Measurements from ENCODE around the gene KRTAP10-12. TPM values are rescaled to one million over a fixed set of nuclear protein-coding genes. Genes with fewer than 3 reads are reported as not detected.
A peak's percentile ranks its signal among the peaks of the same experiment; 100 is the strongest.

Gene KRTAP10-12
- total RNA-seq, 1 experiment from 2014 or later = not detected

- TF ChIP-seq, protein P1, sequence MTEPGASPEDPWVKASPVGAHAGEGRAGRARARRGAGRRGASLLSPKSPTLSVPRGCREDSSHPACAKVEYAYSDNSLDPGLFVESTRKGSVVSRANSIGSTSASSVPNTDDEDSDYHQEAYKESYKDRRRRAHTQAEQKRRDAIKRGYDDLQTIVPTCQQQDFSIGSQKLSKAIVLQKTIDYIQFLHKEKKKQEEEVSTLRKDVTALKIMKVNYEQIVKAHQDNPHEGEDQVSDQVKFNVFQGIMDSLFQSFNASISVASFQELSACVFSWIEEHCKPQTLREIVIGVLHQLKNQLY (CRISPR knock-in tag; IDR thresholded peaks at IDR 0.05) = no peak
- TF ChIP-seq IRF1 (CRISPR knock-in tag; IDR thresholded peaks at IDR 0.05) (no peak), NFE2L1 (CRISPR knock-in tag; IDR thresholded peaks at IDR 0.05) (no peak)
Observed at GRCh38 chr21:44704636-44705001, 7.6 kb downstream of the KRTAP10-12 start (continued).

- POLR2A ChIA-PET = no interaction called here
- ATAC-seq (no peak), DNase-seq (ENCODE audit: low spot score) (no peak)
- peak overlapping the region; percentile 100 for H3K27ac Mint-ChIP-seq
- peak overlapping the region; percentile 75 for H3K4me3 Mint-ChIP-seq
- peaks cover 56% of the 10 kb centered on the region for H3K27me3 Mint-ChIP-seq (ENCODE audit: low read depth)
- no peaks in the 10 kb centered on the region for H3K9me3 Mint-ChIP-seq
- CTCF ChIA-PET = interaction anchor here (1.0 to 1.1 kb wide), 3 partner anchors 9 to 87 kb away, joined by 3 to 6 read pairs (median 4); partner anchors contain the start of gene KRTAP10-12
- peaks cover 81% of the 10 kb centered on the region for H3K4me1 Mint-ChIP-seq
- no peaks in the 10 kb centered on the region for H3K36me3 Mint-ChIP-seq
- TF ChIP-seq, protein P2, sequence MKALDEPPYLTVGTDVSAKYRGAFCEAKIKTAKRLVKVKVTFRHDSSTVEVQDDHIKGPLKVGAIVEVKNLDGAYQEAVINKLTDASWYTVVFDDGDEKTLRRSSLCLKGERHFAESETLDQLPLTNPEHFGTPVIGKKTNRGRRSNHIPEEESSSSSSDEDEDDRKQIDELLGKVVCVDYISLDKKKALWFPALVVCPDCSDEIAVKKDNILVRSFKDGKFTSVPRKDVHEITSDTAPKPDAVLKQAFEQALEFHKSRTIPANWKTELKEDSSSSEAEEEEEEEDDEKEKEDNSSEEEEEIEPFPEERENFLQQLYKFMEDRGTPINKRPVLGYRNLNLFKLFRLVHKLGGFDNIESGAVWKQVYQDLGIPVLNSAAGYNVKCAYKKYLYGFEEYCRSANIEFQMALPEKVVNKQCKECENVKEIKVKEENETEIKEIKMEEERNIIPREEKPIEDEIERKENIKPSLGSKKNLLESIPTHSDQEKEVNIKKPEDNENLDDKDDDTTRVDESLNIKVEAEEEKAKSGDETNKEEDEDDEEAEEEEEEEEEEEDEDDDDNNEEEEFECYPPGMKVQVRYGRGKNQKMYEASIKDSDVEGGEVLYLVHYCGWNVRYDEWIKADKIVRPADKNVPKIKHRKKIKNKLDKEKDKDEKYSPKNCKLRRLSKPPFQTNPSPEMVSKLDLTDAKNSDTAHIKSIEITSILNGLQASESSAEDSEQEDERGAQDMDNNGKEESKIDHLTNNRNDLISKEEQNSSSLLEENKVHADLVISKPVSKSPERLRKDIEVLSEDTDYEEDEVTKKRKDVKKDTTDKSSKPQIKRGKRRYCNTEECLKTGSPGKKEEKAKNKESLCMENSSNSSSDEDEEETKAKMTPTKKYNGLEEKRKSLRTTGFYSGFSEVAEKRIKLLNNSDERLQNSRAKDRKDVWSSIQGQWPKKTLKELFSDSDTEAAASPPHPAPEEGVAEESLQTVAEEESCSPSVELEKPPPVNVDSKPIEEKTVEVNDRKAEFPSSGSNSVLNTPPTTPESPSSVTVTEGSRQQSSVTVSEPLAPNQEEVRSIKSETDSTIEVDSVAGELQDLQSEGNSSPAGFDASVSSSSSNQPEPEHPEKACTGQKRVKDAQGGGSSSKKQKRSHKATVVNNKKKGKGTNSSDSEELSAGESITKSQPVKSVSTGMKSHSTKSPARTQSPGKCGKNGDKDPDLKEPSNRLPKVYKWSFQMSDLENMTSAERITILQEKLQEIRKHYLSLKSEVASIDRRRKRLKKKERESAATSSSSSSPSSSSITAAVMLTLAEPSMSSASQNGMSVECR (CRISPR knock-in tag; IDR thresholded peaks at IDR 0.05; ENCODE audit: borderline replicate concordance) = no peak
- TF ChIP-seq MXD4 (CRISPR knock-in tag; IDR thresholded peaks at IDR 0.05; ENCODE audit: borderline replicate concordance) (no peak), HMGA2 (CRISPR knock-in tag; IDR thresholded peaks at IDR 0.05) (no peak), NFATC4 (CRISPR knock-in tag; IDR thresholded peaks at IDR 0.05) (no peak), KAT7 (CRISPR knock-in tag; IDR thresholded peaks at IDR 0.05; ENCODE audit: borderline replicate concordance) (no peak), ZBTB21 (CRISPR knock-in tag; IDR thresholded peaks at IDR 0.05; ENCODE audit: borderline replicate concordance) (no peak; the same call in 1 of the 2 replicates), RORB (CRISPR knock-in tag; IDR thresholded peaks at IDR 0.05) (no peak), USF2 (CRISPR knock-in tag; IDR thresholded peaks at IDR 0.05) (no peak; the same call in 1 of the 2 replicates), PREB (CRISPR knock-in tag; IDR thresholded peaks at IDR 0.05; ENCODE audit: borderline replicate concordance) (no peak), ETV6 (CRISPR knock-in tag; IDR thresholded peaks at IDR 0.05) (no peak), JAZF1 (CRISPR knock-in tag; IDR thresholded peaks at IDR 0.05) (no peak), ZNF219 (CRISPR knock-in tag; IDR thresholded peaks at IDR 0.05; ENCODE audit: borderline replicate concordance) (peak; percentile 72; the same call in 1 of the 2 replicates), PRRX2 (CRISPR knock-in tag; IDR thresholded peaks at IDR 0.05) (no peak), TCF7 (CRISPR knock-in tag; IDR thresholded peaks at IDR 0.05; ENCODE audit: low read depth) (0 out of 2 replicates have a peak, but pooled peaks have one; percentile 67), IRF1 (CRISPR knock-in tag; IDR thresholded peaks at IDR 0.05) (0 out of 2 replicates have a peak, but pooled peaks have one; percentile 19)
- TF ChIP-seq, protein P3, sequence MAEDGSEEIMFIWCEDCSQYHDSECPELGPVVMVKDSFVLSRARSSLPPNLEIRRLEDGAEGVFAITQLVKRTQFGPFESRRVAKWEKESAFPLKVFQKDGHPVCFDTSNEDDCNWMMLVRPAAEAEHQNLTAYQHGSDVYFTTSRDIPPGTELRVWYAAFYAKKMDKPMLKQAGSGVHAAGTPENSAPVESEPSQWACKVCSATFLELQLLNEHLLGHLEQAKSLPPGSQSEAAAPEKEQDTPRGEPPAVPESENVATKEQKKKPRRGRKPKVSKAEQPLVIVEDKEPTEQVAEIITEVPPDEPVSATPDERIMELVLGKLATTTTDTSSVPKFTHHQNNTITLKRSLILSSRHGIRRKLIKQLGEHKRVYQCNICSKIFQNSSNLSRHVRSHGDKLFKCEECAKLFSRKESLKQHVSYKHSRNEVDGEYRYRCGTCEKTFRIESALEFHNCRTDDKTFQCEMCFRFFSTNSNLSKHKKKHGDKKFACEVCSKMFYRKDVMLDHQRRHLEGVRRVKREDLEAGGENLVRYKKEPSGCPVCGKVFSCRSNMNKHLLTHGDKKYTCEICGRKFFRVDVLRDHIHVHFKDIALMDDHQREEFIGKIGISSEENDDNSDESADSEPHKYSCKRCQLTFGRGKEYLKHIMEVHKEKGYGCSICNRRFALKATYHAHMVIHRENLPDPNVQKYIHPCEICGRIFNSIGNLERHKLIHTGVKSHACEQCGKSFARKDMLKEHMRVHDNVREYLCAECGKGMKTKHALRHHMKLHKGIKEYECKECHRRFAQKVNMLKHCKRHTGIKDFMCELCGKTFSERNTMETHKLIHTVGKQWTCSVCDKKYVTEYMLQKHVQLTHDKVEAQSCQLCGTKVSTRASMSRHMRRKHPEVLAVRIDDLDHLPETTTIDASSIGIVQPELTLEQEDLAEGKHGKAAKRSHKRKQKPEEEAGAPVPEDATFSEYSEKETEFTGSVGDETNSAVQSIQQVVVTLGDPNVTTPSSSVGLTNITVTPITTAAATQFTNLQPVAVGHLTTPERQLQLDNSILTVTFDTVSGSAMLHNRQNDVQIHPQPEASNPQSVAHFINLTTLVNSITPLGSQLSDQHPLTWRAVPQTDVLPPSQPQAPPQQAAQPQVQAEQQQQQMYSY (CRISPR knock-in tag; IDR thresholded peaks at IDR 0.05) = 0 out of 2 replicates have a peak, but pooled peaks have one; percentile 19
- TF ChIP-seq, protein P4, sequence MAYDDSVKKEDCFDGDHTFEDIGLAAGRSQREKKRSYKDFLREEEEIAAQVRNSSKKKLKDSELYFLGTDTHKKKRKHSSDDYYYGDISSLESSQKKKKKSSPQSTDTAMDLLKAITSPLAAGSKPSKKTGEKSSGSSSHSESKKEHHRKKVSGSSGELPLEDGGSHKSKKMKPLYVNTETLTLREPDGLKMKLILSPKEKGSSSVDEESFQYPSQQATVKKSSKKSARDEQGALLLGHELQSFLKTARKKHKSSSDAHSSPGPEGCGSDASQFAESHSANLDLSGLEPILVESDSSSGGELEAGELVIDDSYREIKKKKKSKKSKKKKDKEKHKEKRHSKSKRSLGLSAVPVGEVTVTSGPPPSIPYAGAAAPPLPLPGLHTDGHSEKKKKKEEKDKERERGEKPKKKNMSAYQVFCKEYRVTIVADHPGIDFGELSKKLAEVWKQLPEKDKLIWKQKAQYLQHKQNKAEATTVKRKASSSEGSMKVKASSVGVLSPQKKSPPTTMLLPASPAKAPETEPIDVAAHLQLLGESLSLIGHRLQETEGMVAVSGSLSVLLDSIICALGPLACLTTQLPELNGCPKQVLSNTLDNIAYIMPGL (CRISPR knock-in tag; IDR thresholded peaks at IDR 0.05) = no peak
Observed at GRCh38 chr21:44706026-44706705, 9.2 kb downstream of the KRTAP10-12 start.
